ENCODE results near the gene RXRA. TPM values are rescaled to one million over a fixed set of nuclear protein-coding genes. Genes with fewer than 3 reads are reported as not detected.

RXRA gene
- total RNA-seq, 1 donor from 2014 or later, result 33.4 TPM

GRCh38 chr9:134321946-134322741, 4.1 kb upstream of the RXRA start:
- H3K9me3 ChIP-seq (ENCODE audit: insufficient read depth, low read depth, low read length), result no peaks in the 10 kb centered on the region
- H3K9ac ChIP-seq (ENCODE audit: low read length), result no peak overlapping the region
- Mint-ChIP-seq H3K4me1 (ENCODE audit: low read depth, unreplicated experiment) (peaks cover 51% of the 10 kb centered on the region), H3K36me3 (ENCODE audit: low read depth, unreplicated experiment) (peaks cover 1% of the 10 kb centered on the region), H3K27ac (ENCODE audit: unreplicated experiment) (no peak overlapping the region), H3K27me3 (ENCODE audit: low read depth, unreplicated experiment) (no peaks in the 10 kb centered on the region), H3K4me3 (ENCODE audit: unreplicated experiment) (no peak overlapping the region), H3K9me3 (ENCODE audit: unreplicated experiment) (no peaks in the 10 kb centered on the region)
- DNase-seq (ENCODE audit: low read depth), result no peak
- H3K79me2 ChIP-seq (ENCODE audit: insufficient read depth, low read length), result peaks cover 4% of the 10 kb centered on the region
- no peak overlapping the region for H3K4me3 ChIP-seq (ENCODE audit: insufficient read depth, low read depth, low read length)
- H3K27ac ChIP-seq (ENCODE audit: low read depth, low read length), result no peak overlapping the region
- no peaks in the 10 kb centered on the region for H3K27me3 ChIP-seq (ENCODE audit: insufficient read depth, low read length)
- TF ChIP-seq CTCF (IDR thresholded peaks at IDR 0.05; ENCODE audit: insufficient read depth, low read depth, low read length), result no peak
- no peak for TF ChIP-seq EZH2 (IDR thresholded peaks at IDR 0.05; ENCODE audit: insufficient read depth, low read length)
- peaks cover 2% of the 10 kb centered on the region for H4K20me1 ChIP-seq (ENCODE audit: insufficient read depth, low read length)
- peaks cover 40% of the 10 kb centered on the region for H3K4me1 ChIP-seq (ENCODE audit: insufficient read depth, low read length)
- H2AFZ ChIP-seq (ENCODE audit: low read depth, low read length), result no peak overlapping the region
- H3K4me2 ChIP-seq (ENCODE audit: low read length), result no peak overlapping the region
- no peak for FAIRE-seq
- no peaks in the 10 kb centered on the region for H3K36me3 ChIP-seq (ENCODE audit: insufficient read depth, low read length)

- DNase-seq (ENCODE audit: low read depth) (no peak), FAIRE-seq (no peak)
- peaks cover 1% of the 10 kb centered on the region for H3K36me3 Mint-ChIP-seq (ENCODE audit: low read depth, unreplicated experiment)
- no peak overlapping the region for H3K27ac ChIP-seq (ENCODE audit: low read depth, low read length)
- no peak overlapping the region for H3K4me3 ChIP-seq (ENCODE audit: insufficient read depth, low read depth, low read length)
- H3K27me3 ChIP-seq (ENCODE audit: insufficient read depth, low read length), result no peaks in the 10 kb centered on the region
- no peaks in the 10 kb centered on the region for H3K9me3 ChIP-seq (ENCODE audit: insufficient read depth, low read depth, low read length)
- H3K4me1 Mint-ChIP-seq (ENCODE audit: low read depth, unreplicated experiment), result peaks cover 46% of the 10 kb centered on the region
- H3K27ac Mint-ChIP-seq (ENCODE audit: unreplicated experiment), result no peak overlapping the region
- no peaks in the 10 kb centered on the region for H3K27me3 Mint-ChIP-seq (ENCODE audit: low read depth, unreplicated experiment)
- H4K20me1 ChIP-seq (ENCODE audit: insufficient read depth, low read length), result peaks cover 9% of the 10 kb centered on the region
- TF ChIP-seq CTCF (IDR thresholded peaks at IDR 0.05; ENCODE audit: insufficient read depth, low read depth, low read length) (no peak), EZH2 (IDR thresholded peaks at IDR 0.05; ENCODE audit: insufficient read depth, low read length) (no peak)
- H2AFZ ChIP-seq (ENCODE audit: low read depth, low read length), result no peak overlapping the region
- no peak overlapping the region for H3K4me3 Mint-ChIP-seq (ENCODE audit: unreplicated experiment)
- H3K9ac ChIP-seq (ENCODE audit: low read length), result no peak overlapping the region
- H3K79me2 ChIP-seq (ENCODE audit: insufficient read depth, low read length), result peaks cover 11% of the 10 kb centered on the region
- no peak overlapping the region for H3K4me2 ChIP-seq (ENCODE audit: low read length)
- H3K4me1 ChIP-seq (ENCODE audit: insufficient read depth, low read length), result peaks cover 37% of the 10 kb centered on the region
- H3K9me3 Mint-ChIP-seq (ENCODE audit: unreplicated experiment), result no peaks in the 10 kb centered on the region
- H3K36me3 ChIP-seq (ENCODE audit: insufficient read depth, low read length), result no peaks in the 10 kb centered on the region
Observed at GRCh38 chr9:134322781-134323241, 3.4 kb upstream of the RXRA start.

All from astrocyte (in vitro differentiated cells and primary cell).